HepG2 (cell line): ENCODE measurements around the gene VPS54. TPM values are rescaled to one million over a fixed set of nuclear protein-coding genes. Genes with fewer than 3 reads are reported as not detected.

ENCODE experiments used
- BRCA1 ChIP-seq: sonication (generic); formaldehyde crosslinking; IDR thresholded peaks from 2 replicates; pipeline ENCODE4 v1.4.0; 2020; ENCODE audit warnings: missing genetic modification reagents
- EP300 ChIP-seq, 3 experiments: sonication (generic) in 1 of 3; formaldehyde crosslinking in 1 of 3; IDR thresholded peaks; 2 replicates each; pipeline versions ENCODE4 v1.5.1 to v1.6.1; 2011 to 2020; ENCODE audit warnings: low read depth in 2 of 3, low read length in 2 of 3, borderline replicate concordance in 1 of 3, improper control_type of control experiment in 1 of 3, mild to moderate bottlenecking in 1 of 3, missing genetic modification reagents in 1 of 3, moderate library complexity in 1 of 3
- GATAD2A ChIP-seq: IDR thresholded peaks from 2 replicates; pipeline ENCODE4 v1.6.1; 2016
- HMG20A ChIP-seq: IDR thresholded peaks from 2 replicates; pipeline ENCODE4 v1.6.1; 2016; ENCODE audit warnings: borderline replicate concordance
- HNRNPK ChIP-seq: fragments of 200-400 bp; formaldehyde crosslinking; IDR thresholded peaks from 2 replicates; pipeline ENCODE4 v1.6.1; 2018; ENCODE audit warnings: low read length, low read depth, moderate library complexity, mild to moderate bottlenecking; ENCODE audit not compliant: poor library complexity, severe bottlenecking
- KDM3A ChIP-seq: IDR thresholded peaks from 2 replicates; pipeline ENCODE4 v1.6.1; 2018; ENCODE audit warnings: low read depth, missing compliant biosample characterization
- KIAA2018 ChIP-seq: sonication (generic); formaldehyde crosslinking; IDR thresholded peaks from 2 replicates; pipeline ENCODE4 v1.5.0; 2020; ENCODE audit warnings: mild to moderate bottlenecking, missing genetic modification reagents, borderline replicate concordance
- NR1H2 ChIP-seq: sonication (generic); formaldehyde crosslinking; IDR thresholded peaks from 2 replicates; pipeline ENCODE4 v1.8.1; 2022; ENCODE audit warnings: low read depth, missing genetic modification reagents, borderline replicate concordance
- NR2F2 ChIP-seq: IDR thresholded peaks from 2 replicates; pipeline ENCODE4 v1.6.1; 2012; ENCODE audit warnings: low read depth, inconsistent platforms, borderline replicate concordance
- RFX1 ChIP-seq: fragments of 450-650 bp; IDR thresholded peaks from 2 replicates; pipeline ENCODE4 v1.6.1; 2017
- SOX13 ChIP-seq, 3 experiments: fragments of 450-650 bp in 1 of 3; sonication (generic) in 1 of 3; formaldehyde crosslinking in 1 of 3; IDR thresholded peaks in 2 of 3; conservative IDR thresholded peaks in 1 of 3; 2 replicates each; pipeline versions ENCODE4 v1.5.0 to v1.6.1; 2016 to 2020; ENCODE audit warnings: antibody characterized with exemption in 1 of 3, mild to moderate bottlenecking in 1 of 3, missing compliant biosample characterization in 1 of 3, missing genetic modification reagents in 1 of 3, moderate library complexity in 1 of 3
- SRY ChIP-seq: sonication (generic); formaldehyde crosslinking; IDR thresholded peaks from 2 replicates; pipeline ENCODE4 v1.8.0; 2022; ENCODE audit warnings: mild to moderate bottlenecking, missing genetic modification reagents
- ZBTB42 ChIP-seq: sonication (generic); formaldehyde crosslinking; IDR thresholded peaks from 2 replicates; pipeline ENCODE4 v1.5.0; 2020; ENCODE audit warnings: mild to moderate bottlenecking, missing genetic modification reagents
- ZNF205 ChIP-seq: IDR thresholded peaks from 2 replicates; pipeline ENCODE4 v1.6.1; 2018; ENCODE audit warnings: missing biosample characterization, missing genetic modification reagents
- ZNF317 ChIP-seq: sonication (generic); formaldehyde crosslinking; IDR thresholded peaks from 2 replicates; pipeline ENCODE4 v1.5.0; 2020; ENCODE audit warnings: mild to moderate bottlenecking, missing genetic modification reagents
- ZNF614 ChIP-seq: IDR thresholded peaks from 2 replicates; pipeline ENCODE4 v1.6.1; 2018; ENCODE audit warnings: missing biosample characterization, missing genetic modification reagents, inconsistent platforms, borderline replicate concordance
- ZNF691 ChIP-seq: sonication (generic); formaldehyde crosslinking; IDR thresholded peaks from 2 replicates; pipeline ENCODE4 v1.4.0; 2020; ENCODE audit warnings: missing genetic modification reagents, low read depth, mild to moderate bottlenecking, borderline replicate concordance
- polyA plus RNA-seq, 8 experiments: library from polyadenylated mRNA; depleted of rRNA in 3 of 8; stranded (reverse) in 7 of 8; unstranded in 1 of 8; fragments of >200 nt; fragmentation: Illumina TruSeq in 4 of 8; extraction: Trizol in 4 of 8; gene quantifications; 2 replicates each; pipeline versions ENCODE4 v1.2.1 to v1.2.3, GENCODE V29; 2011 to 2016; ENCODE audit warnings: low read depth in 4 of 8, missing spikeins in 1 of 8, mixed read lengths in 1 of 8; ENCODE audit not compliant: insufficient read depth in 1 of 8
- total RNA-seq, 5 experiments: library from RNA; depleted of rRNA; stranded (reverse); fragments of >200 nt; fragmentation: Illumina TruSeq; extraction: Trizol; gene quantifications; 2 replicates each; pipeline ENCODE4 v1.2.3, GENCODE V29; 2016; ENCODE audit warnings: low read depth in 1 of 5
- TF ChIP-seq, protein P1 (sequence below): sonication (generic); formaldehyde crosslinking; conservative IDR thresholded peaks from 2 replicates; pipeline ENCODE4 v1.4.0; 2020; ENCODE audit warnings: missing genetic modification reagents

The VPS54 gene
- total and polyA plus RNA-seq, 2 of the 13 experiments (the other 11 are each of a cell fraction or from before 2014, with no cell fraction given) = 64.7 to 77.5 TPM

- 0 out of 2 replicates have a peak, but pooled peaks have one; percentile 53 for TF ChIP-seq KDM3A (CRISPR knock-in tag)
- TF ChIP-seq NR1H2 (CRISPR knock-in tag) = no peak
- TF ChIP-seq ZNF614 (CRISPR knock-in tag) = no peak
- no peak for TF ChIP-seq ZBTB42 (CRISPR knock-in tag)
- TF ChIP-seq ZNF317 (CRISPR knock-in tag) = 0 out of 2 replicates have a peak, but pooled peaks have one; percentile 53
- TF ChIP-seq BRCA1 = no peak
- TF ChIP-seq RFX1 = no peak
- no peak; the same call in 1 of the 2 replicates for TF ChIP-seq NR2F2
- TF ChIP-seq ZNF205 = 0 out of 2 replicates have a peak, but pooled peaks have one; percentile 65
- no peak for TF ChIP-seq KIAA2018
- TF ChIP-seq GATAD2A (CRISPR knock-in tag) = peak; percentile 76
- peak; percentile 18; the same call in 1 of the 2 replicates for TF ChIP-seq HMG20A (CRISPR knock-in tag)
- no peak for TF ChIP-seq SOX13 (IDR thresholded peaks at IDR 0.05)
- TF ChIP-seq SOX13 (CRISPR knock-in tag; conservative IDR thresholded peaks at IDR 0.05 in 1 of 2, IDR thresholded peaks at IDR 0.05 in 1 of 2) = peak in 1 of 2 experiments; percentile 33; a peak in 1 of 4 replicates
- no peak for TF ChIP-seq HNRNPK
- TF ChIP-seq SRY (CRISPR knock-in tag) = no peak
- TF ChIP-seq, protein P1, sequence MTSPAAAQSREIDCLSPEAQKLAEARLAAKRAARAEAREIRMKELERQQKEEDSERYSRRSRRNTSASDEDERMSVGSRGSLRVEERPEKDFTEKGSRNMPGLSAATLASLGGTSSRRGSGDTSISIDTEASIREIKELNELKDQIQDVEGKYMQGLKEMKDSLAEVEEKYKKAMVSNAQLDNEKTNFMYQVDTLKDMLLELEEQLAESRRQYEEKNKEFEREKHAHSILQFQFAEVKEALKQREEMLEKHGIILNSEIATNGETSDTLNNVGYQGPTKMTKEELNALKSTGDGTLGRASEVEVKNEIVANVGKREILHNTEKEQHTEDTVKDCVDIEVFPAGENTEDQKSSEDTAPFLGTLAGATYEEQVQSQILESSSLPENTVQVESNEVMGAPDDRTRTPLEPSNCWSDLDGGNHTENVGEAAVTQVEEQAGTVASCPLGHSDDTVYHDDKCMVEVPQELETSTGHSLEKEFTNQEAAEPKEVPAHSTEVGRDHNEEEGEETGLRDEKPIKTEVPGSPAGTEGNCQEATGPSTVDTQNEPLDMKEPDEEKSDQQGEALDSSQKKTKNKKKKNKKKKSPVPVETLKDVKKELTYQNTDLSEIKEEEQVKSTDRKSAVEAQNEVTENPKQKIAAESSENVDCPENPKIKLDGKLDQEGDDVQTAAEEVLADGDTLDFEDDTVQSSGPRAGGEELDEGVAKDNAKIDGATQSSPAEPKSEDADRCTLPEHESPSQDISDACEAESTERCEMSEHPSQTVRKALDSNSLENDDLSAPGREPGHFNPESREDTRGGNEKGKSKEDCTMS (CRISPR knock-in tag) = no peak
- TF ChIP-seq ZNF691 = no peak
- TF ChIP-seq EP300 (IDR thresholded peaks at IDR 0.05; ENCODE audit: low read depth in 2 of 2, low read length in 2 of 2) = 0 out of 4 replicates have a peak, but pooled peaks of 1 of the 2 experiments have one; percentile 16
- TF ChIP-seq EP300 (CRISPR knock-in tag; IDR thresholded peaks at IDR 0.05; ENCODE audit: borderline replicate concordance) = no peak
Measured at GRCh38 chr2:64049633-64050220, 30.5 kb upstream of the VPS54 start (continued).
